Stromal cell of bone marrow (primary cell): ENCODE data around the gene RTBDN.
"Not testable (repeated sequence)": the region's sequence is repeated elsewhere in the genome, so short reads cannot be mapped to it uniquely, and the experiment has no call there.

Experiments
- DNase-seq: peaks from one replicate; pipeline ENCODE4 v3.0.0-alpha.2; 2012; ENCODE audit warnings: low read depth

Gene RTBDN

DNA sequence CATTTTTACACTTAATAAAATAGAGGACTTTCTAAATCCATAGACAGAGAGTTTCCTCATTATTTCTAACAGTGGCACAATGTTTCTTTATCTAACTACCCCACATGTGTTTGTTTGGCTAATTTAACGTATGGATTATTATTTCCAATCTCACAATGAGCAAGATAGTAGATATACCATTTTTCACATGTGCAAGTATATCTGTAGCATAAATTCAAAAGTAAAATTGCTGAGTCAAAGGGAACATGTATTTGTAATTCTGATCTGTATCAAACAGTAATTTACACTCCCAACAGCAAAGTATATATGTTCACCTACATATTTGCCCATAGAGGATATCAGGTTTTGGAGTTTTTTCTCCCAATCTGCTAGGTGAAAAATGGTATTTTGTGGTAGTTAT is 22.3 kb upstream of the RTBDN start:
- DNase-seq, result no peak

DNA sequence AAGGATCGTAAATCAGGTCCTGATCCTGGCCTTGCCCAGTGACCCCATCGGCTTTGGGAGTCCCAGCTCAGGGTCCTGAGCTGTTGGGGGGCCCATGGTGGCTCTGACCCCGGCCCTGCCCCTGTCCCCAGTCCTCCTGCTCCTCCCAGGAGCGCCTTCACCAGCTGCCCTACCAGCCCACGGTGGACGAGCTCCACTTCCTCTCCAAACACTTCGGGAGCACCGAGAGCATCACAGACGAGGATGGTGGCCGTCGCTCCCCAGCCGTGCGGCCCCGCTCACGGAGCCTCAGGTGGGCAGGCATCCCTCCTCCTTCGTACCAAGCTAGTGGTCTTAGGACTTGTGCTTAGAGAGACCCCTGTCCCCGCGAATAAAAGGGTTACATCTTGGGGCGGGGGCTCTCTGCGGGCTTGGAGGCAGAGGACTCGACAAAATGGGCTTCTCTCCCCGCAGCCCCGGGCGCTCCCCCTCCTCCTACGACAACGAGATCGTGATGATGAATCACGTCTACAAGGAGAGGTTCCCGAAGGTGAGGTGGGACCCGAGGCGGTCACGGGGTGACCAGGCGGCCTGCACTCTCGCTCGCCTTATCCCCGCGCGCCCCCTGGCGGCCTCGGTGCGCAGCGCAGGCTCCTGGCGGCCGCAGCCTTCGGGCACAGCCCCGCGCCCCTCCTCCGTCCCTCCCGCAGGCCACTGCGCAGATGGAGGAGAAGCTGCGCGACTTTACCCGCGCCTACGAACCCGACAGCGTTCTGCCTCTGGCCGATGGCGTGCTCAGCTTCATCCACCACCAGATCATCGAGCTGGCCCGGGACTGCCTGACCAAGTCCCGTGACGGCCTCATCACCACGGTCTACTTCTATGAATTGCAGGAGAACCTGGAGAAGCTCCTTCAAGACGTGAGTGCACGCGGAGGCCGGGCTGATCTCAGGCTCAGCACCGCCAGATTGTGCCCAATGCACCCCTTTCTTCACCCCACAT is 13.1 kb upstream of the RTBDN start:
- DNase-seq, result peak; percentile 60

DNA sequence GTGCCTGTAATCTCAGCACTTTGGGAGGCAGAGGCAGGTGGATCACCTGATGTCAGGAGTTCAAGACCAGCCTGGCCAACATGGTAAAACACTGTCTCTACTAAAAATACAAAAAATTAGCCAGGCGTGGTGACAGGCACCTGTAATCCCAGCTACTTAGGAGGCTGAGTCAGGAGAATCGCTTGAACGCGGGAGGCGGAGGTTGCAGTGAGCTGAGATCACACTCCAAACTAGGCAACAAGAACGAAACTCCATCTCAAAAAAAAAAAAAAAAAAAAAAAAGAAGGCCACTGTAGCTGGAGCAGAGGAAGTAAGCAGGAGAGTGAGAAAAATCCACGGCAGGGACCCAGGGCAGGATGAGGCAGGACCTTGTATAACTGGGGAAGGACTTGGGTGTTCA is 12.2 kb upstream of the RTBDN start:
- not testable (repeated sequence) for DNase-seq

DNA sequence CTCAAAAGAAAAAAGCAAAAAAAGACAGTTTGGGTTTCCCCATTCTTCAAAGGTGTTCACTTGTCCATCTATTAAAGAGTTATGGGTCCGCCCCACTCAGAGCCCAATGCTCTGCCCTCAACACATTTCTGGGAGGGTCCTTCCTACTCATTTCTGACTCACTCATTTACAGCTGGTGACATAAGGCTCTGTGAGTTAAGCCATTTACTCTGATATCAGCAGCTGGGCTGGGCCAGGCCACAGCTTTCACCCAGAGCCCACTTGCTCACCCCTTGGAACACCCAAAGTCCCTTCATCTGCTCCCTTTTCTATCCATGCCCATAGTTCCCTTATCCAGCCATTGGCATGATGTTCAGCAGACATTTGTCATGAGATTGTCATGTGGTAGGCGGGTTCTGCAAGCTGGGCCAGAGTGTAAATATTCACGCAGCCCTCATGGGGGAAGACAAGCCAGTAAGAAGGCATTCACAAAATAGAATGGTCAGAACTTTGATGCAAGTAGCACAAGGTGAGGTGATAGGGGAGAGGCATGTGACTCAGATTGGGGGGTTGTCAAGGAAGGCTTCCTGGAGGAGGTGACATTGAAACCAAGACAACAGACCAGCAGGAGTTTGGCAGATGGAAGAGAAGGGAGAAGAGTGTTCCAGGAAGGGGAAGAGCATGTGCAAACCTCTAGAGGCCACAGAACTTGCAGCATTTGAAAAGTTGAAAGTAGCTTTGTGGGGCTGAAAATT is 9.8 kb upstream of the RTBDN start:
- no peak for DNase-seq

DNA sequence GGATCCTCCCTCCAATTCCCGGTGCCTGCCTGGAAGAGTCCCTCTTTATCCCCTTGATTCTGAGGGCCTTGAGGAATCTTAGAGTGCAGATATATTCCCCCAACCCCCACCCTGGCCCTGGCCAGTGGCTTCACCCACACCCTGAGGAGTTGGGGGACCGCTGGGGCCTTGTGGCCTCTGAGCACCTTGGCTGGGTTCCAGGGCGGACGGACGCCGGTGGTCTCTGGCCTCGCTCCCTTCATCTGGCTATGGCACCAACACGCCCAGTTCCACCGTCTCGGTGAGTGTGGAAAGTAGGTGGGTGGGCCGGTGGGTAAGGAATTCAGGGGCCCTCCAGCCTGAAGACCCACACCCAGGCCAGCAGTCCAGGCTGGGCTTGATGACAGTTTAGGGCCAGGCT is 8.9 kb upstream of the RTBDN start:
- DNase-seq, result no peak

DNA sequence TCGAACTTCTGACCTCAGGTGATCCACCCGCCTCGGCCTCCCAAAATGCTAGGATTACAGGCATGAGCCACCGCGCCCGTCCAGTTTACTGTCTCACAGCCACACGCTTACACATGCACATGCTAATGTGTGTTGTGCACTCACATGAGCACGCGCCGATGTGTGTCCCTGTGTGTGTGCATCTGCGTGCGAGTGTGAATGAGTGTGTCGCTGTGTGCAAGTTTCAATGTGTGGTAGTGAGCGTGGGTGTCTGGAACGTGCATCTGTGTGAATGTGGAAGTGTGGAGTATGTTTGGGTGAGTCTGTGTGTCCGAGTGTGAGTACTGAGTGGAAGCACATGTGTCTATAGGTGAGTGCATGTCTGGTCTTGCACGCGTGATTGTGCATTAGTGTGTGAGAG is 8.1 kb upstream of the RTBDN start:
- DNase-seq, result no peak

DNA sequence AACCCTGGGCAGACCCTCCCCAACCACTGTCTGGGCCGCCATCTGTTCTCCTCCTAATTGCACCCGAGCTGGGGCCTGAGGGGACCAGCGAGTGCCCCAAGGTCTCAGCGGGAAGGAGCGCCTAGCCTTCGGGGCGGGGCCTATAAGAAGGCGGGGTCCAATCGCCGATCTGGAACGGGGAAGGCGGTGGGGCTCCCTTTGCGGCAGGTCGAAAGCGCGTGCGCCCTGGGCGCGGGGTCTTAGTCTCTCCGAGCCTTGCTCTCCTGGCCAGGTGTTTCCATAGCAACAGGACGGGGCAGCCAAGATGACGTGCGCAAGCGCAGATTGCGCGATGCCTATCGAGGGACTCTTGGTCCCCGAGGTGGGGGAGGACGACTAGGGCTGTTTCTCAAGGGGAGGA is 6.7 kb upstream of the RTBDN start:
- DNase-seq, result no peak

DNA sequence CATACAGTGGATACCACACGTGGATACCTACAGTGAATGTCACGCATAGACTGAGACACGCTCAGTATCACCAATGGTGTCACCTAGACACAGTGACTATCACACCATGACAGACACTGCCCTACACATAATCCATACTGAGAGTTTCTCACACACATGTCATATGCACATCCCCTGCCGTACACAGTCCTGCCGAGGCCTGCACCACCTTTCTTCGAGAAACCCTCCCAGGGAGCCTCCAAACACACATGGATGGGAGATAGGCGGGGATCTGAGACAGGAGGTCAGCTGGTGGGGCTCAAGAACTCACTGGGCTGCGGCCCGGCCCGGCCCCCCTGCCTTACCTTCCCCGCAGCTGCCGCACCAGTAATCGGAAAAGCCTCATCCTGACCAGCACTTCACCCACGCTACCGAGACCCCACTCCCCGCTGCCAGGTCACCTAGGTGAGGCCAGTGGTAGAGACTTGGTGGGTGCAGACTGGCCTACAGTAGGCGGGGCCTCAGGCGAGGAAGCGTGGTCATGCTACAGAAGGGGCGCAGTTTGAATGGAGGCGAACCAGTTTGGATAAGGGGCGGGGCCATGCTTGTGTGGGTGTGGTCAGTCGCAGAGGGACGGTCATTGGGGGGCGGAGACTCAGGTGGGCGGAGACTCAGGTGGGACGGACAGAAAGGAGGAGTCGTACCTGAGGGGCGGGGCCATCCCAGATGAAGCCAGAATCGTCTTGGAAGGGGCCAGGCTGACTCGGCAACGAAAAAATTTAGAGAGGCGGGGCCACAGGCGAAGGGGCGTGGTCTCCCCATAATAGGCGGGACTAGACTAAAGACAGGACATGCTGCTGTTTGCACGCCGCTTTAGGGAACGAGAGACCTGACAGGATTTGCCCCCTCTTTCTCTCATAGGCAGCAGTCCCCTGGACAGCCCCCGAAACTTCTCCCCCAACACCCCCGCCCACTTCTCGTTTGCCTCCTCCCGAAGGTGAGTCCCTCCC is 6.0 kb upstream of the RTBDN start:
- no peak for DNase-seq

DNA sequence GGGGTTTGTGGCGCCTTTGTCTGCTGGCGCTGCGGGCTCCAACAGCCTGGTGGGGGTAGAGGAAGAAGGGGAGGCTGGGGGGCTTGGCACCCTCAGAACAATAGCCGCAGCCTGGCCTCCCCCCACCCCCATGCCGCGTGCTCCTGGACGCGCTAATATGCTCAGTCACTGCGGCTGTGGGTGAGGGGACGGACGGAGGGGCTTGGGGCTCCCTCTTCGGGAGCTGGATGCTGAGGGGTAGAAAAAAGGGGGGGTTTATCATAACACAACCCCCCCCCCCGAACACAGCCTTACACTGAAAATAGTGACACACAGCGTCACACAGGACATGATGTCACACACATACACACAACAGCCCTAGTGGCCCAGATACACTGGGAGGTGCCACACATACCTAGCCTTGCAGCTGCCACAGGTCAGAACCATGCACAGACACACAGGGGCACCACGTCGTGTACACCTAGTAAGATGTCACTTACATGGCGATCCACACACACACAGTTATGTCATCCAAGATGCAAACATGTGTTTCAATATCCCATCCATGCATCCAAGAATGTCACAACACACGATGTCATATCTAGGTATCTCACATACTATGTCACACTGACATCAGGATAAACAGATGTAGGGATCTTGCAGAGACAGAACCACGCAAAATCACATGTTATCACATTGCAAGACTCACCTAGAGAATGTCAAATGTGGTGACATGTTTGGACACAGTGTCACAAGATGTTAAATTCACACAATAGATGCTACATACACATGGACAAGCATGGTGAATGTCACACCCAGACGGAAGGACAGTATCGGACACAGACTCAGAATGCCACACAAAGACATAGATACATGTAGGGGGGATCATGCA is 4.7 kb upstream of the RTBDN start:
- DNase-seq, result no peak

DNA sequence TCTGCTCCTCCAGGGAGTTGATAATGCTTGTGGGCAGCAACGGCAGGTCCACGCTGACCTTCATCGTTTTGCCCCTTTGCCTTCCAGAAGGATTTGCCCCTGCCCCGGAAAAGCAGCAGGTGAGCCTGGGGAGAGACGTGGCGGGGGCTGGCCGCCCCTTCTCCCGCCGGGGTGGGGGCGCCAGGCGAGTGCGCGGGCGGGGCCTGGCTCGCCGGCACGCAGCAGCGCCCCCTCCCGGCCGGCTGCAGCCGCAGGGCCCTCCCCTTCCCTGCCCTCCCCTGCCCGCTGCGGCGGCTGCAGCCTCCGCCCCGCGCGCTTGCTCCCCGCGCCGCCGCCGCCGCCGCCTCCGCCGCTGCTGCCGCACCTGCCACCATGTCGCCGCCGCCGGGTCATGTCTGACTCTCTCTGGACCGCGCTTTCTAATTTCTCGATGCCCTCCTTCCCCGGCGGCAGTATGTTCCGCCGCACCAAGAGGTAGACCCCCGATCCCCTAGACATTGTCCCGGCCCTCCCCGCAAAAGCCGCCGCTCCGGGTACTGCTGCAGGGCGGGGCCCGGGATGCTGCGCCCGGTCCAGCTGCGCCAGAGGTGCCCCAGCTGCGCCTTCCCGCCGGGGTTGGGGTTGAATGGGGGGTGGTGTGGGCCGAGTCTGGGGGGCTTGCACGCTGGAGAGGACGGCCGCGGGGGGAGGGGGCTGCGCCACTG is 4.0 kb upstream of the RTBDN start, which contains the start of gene MAST1:
Gene MAST1, plus strand, starts transcription at position 334 of the 704 bp plus-strand sequence. Its CDS starts 58 bp downstream, at position 392.
- DNase-seq, result no peak

DNA sequence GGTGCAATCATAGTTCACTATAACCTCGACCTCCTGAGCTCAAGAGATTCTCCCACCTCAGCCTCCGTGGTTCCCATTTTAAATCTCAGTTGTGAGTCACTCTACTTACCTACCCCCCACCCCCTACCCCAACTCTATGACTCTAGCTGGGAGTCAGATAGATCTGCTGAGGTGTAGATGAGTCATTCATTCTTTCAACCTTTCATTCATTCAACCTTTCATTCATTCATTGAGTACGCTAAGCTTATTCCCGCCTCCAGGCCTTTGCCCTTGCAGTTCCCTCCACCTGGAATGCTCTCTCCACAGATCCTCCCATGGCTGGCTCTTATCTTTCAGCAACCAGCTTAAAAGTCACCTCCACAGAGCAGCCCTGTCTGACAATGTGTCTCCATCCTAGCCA is 2.8 kb upstream of the RTBDN start:
- DNase-seq, result no peak

DNA sequence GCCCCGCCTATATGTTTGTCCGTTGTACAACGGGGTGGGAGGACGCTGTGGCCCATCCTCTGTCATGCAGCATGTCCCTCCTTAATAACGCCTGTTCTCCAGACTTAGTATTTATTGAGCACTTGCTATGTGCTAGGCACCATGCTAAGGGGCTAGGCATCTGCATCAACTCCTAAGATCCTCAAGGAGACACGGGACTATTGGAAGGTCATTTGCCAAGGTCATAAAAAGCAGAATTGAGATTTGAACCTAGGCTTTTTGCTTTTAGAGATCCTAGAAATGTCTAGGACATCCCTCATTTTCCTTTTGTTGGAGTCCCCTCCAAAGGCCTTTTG is 2.1 kb upstream of the RTBDN start:
- no peak for DNase-seq

DNA sequence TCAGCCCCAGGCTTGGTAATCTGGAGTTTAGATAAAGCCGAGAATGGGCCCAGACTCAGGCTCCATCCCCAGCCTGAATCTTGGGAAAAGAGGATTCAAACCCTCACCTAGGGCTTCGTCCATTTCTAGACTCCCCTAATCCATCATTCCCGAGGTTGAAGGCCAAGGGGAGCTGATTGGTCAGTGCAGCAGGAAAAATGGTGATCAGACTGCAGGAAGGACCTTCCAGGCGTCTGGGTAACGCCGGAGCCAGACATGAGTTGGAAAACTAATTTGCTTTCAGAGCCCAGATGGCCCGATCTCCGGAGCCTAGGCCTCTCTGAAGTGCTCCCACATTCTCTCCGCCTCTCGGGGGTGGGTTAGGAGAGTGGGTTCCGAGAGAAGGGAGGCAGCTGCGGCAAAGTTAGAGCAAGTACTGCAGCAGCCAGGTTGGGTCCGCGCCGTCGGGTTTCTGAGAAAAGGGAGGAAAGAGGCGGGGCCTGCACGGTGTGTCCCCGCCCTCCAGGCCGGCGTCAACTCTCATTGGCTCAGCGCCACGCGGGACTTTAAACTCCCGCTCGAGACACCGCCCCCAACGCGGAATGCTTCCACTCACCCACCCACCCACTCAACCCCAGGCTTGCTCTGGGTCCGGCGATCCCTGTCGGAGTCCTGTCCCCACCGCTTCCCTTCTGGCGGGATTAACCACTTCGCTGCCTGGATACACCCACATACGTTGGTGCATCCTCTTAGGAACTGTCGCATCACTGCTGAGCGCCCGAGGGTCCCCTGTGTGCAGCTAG is 788 bp upstream of the RTBDN start:
- DNase-seq, result no peak

DNA sequence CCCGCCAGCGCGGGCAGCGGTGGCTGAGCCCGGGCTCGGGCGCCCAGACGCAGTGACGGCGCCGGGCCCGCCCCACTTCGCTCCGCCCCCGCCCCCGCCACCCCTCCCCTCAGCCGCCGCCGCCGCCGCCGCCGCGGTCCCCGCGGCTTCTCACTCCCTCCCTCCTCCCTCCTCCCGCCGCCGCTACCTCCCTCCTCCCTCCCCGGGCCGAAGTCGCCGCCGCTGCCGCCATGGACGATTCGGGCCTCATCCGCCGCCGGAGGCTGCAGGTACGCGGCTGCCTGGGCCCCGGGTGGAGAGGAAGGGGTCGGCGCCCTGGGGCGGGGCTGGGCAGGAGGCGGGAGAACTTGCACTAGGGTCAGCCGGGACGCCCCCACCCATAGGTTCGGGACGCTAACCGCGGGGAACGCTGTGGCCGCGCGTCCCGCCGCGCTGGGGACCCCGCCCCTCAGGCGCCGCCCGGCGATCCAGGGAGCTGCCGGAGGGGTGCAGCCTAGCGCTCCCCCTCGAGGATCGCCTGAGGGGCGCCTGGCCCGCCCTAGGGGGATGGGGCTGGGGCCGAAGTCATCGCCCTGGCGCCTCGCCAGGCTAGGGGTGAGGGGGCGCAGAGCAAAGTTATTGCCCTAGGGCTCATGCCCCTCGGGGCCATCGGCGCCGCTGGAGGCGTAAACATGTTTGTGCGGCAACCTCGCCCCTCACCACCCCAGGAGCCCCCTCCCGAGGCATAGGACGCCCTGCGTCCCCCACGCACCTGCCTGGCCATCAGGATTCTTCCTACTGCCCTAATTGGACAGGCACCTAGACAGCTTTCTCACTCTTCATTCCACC is 427 bp downstream of the RTBDN start:
- DNase-seq, result no peak

DNA sequence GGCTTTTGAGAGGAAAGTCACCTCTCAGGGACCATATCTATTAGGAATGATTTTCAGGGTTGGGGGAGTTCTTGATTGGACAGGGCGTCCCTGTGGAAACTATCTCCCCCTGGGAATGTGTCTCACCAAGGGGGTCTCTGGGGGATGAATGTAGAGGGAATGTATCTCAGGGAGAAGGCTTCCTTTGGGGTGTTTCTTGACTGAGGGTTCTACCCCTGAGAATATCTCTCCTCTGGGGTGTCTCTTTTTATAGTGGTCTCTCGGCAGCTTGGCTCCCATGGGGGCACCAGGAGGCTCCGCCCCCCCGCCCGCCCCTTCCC is 1.0 kb downstream of the RTBDN start:
- no peak for DNase-seq

DNA sequence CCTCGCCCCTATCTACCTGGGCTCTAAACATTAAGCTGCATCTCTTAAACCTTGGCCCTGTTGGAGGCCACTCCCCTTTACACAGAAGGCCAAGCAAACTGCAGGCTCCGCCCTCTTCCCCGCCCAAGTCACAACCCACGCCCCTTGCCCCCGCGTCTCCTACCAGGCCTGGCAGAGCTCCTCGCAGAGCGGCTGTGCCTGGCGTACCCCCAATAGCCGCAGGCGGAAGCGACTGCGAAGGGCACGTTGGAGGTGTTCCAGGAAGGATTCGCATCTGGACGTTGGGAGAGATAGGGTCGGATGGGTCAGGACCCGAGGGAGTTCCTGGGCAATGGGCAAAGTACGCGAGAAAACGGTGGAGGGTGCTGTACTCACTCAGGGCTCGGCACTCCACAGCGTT is 5.9 kb downstream of the RTBDN start:
- no peak for DNase-seq

DNA sequence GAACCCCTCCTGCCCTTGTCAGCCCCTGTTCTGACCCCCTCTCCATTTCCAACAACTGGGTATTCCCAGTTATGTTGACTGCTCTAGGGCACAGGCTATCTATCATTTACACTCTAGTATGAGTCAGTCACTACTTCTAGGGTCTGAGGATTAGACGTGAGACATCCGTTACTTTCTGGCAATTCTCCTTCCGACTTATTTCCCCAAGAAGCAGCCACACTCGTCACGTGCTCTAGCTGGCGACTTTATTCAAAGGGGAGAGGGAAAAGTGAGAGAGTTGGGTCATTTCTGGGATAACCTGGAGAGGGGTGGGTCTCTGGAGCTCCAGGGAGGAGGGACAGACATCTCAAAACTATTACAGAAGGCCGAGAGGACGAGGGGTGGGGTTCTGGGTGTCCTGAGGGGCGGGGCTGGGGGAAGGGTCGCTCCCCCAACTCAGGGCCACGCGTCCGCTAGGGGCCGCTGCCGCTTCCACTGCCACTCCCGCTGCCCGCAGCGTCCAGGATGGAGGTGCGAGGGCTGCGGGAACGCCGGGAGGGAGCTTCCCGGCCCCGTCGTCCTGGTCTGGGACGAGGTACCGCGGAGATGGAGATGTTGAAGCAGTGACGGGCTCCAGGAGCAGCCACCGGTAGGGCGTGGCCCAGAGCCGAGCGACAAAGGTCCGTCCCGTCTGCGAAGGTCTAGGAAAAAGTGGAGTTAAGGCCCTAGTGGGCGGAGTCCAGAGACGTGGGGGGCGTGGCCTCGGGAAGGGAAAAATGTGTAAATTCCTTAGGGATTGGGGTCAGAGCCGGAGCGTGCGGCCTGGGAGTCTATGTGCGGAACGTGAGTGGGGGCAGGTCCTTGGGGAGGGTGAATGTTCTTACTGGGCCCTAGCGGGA is 8.9 kb downstream of the RTBDN start:
- no peak for DNase-seq

DNA sequence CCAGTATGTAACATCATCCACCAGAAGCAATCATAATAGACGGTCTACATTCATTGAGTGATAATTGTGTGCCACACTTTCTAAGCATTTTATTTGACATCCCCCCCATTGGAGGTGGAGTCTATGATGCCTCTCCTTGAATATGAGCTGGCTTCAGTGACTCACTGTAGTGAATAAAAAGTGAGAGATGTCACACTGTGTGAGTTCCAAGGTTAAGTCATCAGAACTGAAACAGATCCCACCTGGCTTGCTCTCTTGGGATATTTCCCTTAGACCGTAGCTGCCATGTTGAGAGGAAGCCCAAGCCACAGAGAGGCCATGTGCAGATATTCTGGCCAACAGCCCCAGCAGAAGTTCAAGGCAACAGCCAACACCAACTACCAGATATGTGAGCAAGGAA is 12.6 kb downstream of the RTBDN start:
- DNase-seq, result no peak
